ENCODE results near the gene SCD.
"Not testable (repeated sequence)": the region's sequence is repeated elsewhere in the genome, so short reads cannot be mapped to it uniquely, and the experiment has no call there.

Gene SCD

DNA sequence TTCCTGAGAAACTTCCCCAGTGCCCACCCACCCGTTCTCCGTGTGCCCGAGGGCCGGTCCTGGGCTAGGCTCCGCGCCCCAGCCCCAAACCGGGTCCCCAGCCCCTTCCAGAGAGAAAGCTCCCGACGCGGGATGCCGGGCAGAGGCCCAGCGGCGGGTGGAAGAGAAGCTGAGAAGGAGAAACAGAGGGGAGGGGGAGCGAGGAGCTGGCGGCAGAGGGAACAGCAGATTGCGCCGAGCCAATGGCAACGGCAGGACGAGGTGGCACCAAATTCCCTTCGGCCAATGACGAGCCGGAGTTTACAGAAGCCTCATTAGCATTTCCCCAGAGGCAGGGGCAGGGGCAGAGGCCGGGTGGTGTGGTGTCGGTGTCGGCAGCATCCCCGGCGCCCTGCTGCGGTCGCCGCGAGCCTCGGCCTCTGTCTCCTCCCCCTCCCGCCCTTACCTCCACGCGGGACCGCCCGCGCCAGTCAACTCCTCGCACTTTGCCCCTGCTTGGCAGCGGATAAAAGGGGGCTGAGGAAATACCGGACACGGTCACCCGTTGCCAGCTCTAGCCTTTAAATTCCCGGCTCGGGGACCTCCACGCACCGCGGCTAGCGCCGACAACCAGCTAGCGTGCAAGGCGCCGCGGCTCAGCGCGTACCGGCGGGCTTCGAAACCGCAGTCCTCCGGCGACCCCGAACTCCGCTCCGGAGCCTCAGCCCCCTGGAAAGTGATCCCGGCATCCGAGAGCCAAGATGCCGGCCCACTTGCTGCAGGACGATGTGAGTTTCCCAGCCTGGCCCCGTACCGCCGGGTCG, at the start of gene SCD:
Gene SCD (plus strand): TSS at position 469 of the 803 bp plus-strand sequence. CDS start 272 bp downstream, at position 741.
- DNase-seq (ENCODE audit: low spot score) = peak; percentile 94

DNA sequence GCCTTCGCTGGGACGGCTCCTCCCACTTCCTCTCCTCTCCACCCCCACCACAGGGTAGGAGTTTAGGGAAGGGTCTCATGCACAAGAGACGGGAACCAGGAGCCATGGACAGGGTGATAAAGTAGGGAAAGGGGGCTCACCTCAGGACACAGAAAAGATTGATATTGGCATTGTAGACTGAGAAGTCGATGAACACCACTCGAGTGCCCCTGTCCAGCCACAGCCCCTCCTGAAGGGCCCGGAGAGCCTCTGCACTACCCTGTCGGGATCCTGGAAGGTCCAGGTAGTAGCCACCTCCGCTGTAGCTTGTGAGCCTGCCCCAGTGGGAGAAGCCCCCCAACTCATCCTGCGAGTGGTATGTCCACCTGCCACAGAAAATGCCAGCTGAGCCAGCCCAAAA, 49.8 kb upstream of the SCD start:
- DNase-seq (ENCODE audit: low spot score) = no peak

DNA sequence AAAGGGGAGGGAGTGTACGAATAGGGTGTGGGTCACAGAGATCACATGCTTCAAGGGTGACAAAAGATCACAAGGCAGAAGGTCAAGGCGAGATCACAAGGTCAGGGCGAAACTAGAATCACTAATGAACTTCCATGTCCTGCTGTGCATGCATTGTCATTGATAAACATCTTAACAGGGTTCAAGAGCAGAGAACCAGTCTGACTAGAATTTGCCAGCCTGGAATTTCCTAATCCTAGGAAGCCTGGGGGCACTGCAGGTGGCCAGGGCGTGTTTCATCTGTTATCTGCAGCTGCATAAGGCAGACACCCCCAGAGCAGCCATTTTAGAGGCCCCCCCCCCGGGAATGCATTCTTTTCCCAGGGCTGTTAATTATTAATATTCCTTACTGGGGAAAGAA, 45.9 kb upstream of the SCD start:
- not testable (repeated sequence) for DNase-seq (ENCODE audit: low spot score)

DNA sequence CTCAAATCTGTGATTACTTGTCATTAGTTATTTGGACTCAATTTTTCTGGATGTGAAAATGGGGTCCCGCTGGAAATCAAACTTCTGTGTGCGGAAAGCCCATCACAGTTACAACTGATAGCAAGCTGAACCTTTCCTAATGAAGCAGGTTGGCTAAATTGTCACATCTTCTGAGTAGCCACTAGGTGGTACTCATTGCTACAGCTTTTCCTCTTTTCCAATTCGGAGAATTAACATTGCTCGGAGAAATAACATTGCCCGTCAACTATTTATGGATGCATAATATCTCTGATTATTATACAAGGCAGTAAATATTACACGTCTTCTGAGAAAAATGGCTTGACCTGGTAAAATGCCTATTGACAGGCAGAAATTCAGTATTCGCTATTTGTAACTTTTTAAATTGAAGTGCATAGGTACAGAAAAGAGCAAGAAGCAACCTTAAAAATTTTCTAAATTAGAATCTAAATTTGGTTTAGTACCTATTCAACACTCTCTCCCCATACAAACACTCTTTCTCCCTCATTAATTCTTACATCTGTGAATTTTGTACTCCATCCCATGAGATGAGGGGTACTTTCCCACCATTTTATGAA, 43.2 kb upstream of the SCD start:
- DNase-seq (ENCODE audit: low spot score) = peak; percentile 31

DNA sequence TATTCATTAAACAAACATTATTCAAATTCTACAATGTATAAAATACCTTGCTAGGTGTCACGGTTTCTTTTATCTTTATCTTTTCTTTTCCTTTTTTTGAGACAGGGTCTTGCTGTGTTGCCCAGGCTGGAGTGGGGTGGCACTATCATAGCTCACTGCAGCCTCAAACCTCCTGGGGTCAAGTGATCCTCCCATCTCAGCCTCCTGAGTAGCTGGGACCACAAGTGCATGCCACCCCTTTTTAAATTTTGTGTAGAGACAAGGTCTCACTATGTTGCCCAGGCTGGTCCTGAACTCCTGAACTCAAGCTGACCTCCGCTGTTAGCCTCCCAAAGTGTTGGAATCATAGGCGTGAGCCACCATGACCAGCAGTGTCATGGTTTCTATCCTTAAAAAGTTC, 42.6 kb upstream of the SCD start:
- no peak for DNase-seq (ENCODE audit: low spot score)

DNA sequence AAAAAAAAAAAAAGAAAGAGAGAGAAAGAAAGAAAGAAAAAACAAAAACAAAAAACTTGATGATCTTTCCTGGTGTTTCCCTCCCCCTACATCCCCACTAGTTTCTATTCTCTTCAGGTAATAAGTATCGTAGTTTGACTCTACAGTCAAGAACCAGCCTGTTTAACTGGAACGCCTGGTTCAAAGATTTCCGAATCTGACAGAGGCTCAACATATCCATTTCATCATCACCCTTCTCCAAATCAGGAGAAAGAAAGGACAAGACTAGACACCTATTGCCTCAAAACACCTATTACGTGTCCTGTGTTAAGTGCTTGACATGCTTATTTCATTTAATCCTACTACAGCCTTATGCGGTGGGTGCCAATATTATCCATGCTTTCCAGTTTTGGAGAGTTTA, 40.2 kb upstream of the SCD start:
- no peak for DNase-seq (ENCODE audit: low spot score)

DNA sequence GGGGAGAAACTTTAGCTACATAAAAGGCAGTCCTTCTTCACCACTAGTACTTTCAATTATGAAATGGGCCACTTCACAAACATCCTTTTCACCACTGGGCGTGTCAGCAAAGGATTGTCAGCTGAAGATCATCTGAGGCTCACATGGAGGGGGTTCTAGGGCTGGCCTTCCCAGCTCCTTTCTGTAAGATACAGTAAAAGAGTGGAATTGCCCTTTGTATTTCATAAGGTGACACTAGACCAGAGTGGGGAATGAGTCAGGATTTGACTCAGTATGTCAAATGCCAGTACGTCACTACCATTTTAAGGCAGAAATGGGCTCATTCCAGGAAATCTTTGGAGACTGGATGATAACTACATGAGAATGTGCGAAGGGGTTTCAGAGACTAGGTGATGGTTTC, 39.3 kb upstream of the SCD start:
- DNase-seq (ENCODE audit: low spot score) = no peak

DNA sequence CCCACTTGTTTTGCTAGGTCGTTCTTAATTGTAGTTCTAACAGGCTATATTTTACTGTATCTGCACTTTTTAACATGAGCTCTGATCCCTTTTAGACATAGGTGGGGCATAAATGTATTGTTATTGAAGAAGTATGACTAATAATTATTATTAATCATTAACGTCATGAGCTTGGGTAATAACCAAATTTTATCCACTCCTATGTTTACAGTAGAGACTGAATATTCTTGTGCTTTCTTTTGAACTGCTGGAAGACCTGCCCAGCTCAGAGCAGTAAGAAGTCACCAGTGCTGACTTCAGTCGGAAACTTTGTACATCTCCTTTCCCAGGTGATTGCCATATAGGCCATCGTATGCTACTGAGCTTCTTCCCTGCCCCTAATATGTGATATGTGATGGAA, 35.7 kb upstream of the SCD start:
- no peak for DNase-seq (ENCODE audit: low spot score)

DNA sequence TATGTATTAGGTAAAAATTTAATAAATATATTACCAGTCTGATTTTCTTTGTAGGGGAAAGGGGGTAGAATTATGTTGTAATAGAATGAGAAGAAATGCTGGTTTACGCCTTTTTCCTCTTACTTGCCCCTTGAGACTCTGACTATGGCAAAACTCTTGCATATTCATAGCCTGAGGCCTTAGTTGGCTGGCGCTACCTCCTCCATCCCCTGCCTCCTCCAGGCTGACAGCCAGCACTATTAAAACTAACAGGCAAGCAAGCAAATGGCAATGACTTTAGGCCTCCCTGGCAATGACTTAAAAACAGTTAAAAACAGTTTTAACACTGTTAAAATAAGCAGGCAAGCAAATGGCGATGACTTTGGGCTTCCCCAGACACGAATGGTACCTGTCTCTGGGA, 31.4 kb upstream of the SCD start:
- DNase-seq (ENCODE audit: low spot score) = no peak

DNA sequence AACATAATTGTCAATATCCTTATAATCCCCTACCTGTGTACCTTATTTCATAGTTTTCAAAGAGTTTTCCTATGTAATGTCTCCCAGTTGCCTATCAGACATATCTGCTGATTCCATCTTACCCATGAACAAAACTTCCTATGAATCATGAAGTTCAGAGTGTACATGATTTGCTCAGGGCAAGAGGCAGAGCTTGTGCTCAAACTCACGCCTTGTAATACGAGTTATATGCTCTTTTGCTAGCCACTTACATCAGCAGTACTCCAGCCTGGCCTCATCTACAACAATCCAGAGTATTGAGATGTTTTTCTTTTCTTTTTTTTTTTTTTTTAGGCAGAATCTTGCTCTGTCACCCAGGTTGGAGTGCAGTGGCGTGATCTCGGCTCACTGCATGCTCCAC, 28.8 kb upstream of the SCD start:
- no peak for DNase-seq (ENCODE audit: low spot score)

DNA sequence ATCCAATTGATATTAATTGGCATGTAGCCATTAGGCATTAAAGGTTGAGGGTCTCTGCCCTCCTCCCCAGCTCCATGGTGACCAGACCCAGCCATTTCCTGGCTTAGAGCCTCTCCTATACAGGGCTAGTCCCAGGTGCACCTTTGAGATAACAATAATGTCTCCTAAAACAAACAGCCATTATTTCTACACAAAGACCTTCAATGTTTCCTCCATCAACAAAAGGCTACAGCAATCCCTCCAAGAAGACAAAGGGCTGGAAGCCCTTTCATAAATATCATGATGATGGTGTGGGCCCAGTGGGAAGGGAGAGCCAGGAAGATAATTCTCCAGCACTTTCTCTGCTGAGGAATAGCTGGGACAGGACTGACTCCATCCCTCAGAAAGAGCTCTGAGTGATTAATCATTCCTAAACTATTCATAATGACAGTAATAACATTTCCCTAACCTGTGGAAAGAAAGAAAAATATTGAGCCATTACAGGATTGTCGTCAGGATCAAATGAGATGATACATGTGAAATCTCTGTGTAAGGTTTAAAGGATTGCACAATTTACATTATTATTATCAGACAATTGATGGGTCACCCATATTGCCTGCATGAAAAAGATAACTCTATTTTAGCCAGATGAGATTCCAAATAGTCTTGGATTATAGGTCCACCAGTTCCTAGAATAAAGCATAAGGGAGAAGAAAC, 27.2 kb upstream of the SCD start:
- no peak for DNase-seq (ENCODE audit: low spot score)

DNA sequence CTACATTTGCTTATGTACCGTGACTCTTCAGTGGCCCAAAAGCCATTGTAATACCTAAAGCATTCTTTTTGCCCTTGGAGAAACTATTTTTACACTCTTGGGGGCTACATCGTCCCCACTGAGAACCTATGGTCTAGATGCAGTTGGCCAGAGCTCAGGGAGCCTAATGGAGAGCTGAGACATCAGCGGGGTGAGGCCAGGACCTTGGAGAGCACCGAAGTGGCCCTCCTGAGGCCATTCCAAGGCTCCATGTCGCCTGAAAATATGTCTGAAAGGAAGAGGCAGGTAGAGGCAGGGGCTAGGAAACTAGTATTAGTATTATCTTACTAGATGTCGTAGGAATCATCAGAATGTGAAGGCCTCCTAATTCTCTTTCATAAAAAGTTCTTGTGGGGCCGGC, 21.9 kb upstream of the SCD start:
- no peak for DNase-seq (ENCODE audit: low spot score)

DNA sequence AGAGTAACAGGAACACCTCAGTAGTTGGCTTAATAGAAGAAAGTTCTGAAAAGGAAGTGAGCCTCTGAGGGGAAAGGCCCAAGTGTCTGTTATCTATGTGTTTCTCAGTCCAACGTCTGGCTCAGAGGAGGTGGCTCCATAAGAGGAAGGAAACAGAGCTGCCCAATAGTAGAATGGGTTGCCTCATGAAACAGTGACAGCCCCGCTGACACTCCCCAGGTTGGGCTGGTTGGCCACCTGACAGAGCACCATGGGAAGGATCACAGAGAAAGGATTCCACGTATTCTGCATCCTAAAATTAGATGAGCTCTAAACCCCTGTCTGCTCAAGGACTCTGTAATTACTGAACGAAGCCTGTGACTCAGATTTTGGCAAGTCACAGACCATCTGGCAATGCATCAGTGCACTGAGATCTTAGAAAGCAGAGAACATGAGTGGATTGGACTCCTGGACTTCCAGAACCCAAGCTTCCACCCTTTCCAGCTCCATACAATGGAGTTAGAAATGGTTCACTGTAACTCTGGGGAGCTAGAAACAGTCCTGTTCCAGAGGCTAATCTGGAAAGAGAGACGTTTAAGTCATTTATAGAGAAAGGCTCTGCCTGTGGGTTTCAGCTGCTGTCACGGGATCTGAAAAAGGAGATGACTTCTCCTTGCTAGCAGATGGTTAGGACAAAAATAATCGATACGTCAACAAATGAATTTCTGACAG, 19.9 kb upstream of the SCD start:
- no peak for DNase-seq (ENCODE audit: low spot score)

DNA sequence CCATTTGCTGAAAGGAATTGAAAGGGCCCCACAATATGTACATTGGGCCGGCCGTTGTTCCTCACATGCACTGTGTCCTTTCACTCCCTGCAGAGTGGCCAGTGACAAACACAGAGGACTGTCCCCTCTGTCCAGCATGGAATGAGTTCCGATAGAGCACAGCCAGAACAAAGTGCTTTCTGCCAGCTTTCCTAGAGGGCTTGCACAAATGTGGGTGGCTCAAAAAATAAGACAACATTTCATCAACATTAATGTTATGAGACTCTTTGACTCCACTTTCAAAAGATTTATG, 19.4 kb upstream of the SCD start:
- DNase-seq (ENCODE audit: low spot score) = no peak

DNA sequence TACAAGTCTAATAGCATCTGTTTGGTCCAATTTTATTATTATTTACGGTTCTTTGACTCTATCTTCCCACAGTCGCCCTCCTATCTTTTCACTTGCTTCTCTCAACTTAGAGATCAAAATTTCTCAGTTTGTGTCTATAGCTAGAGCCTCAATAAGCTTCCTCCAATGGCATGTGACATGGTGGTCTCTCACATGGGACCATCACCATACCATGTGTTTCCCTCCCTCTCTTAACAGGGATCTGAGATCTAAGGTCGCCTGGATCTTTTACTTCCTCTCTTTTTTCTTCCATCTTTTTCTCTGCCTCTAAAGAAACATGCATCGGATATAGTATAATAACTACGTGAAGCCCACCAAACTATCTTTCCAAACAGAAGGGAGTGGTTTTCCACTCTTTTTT, 18.8 kb upstream of the SCD start:
- DNase-seq (ENCODE audit: low spot score) = no peak

DNA sequence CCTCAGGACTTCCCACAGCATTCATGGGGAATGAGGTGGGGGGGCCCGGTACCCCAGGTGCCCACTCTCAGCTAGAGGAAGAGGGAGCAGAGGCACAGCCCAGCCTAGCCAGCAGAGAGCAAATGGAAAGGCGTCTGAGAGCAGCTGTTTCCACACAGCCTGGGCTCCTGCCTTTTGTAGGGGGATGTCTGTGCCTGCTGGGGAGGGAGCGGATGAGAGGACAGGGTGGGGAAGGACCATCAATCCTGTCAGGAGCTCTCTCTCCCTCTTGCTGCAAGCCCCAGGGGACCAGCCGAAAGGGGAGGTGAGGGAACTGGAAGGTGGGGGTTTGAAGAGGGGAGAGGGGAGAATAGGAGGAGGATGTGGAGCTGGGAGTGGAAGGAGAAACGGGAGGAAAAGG, 17.0 kb upstream of the SCD start, which contains the start of gene PKD2L1:
Gene PKD2L1 (minus strand): TSS at position 150 of the 400 bp plus-strand sequence. CDS start 125 bp downstream, at position 25.
- no peak for DNase-seq (ENCODE audit: low spot score)

DNA sequence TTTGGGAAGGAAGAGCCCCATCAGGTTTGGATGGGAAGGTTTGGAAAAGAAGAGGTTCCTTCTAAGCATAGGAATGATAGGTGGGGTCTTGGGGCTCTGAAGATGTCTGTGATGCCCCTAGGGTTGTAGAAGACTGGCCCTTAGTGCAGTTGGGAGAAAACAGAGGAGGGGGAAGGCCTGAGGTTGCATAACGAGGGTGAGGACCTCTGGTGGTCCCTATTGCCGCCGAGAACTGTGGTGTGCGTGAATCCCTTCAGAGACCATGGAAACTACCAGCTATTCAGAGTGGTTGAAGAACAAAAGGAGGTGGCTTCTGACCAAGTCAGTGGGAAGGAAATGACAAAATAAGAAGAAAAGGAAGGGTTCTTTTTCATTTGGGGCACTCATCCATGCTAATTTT, 13.9 kb upstream of the SCD start:
- no peak for DNase-seq (ENCODE audit: low spot score)

DNA sequence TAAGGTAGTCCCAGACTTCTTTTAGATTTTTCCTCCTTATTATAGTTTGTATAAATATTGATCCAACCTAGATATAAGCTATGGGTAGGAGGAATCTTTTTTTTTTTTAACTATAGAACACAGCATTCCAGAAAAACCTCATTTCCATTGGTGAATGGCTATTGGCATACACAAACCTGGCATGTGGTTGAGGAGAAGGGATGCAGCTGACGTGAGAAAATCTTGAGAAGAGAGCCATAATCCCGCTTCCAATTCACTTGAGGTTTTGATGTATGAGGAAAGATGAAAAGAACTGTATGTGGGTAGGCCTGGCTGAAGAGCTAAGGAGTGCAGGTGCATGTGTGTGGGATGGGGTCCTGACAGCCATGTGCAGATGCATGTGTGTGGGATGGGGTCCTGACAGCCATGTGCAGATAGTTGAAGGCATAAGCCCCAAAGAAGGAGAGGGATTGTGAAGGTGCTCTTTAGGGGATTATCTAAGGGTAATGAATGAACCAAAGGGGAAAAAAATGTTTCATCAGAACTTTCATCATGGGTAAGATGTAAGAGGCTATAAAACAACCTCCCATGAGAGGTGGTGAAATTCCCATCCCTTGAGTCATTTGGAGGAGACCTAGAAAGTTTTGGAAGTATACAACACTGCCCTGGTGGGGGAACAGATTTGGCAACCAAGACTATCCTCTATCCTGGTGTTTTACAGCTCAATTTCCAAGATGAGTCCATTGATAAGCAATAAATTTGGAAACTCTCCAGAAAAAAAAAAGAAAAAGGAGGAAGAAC, 13.2 kb upstream of the SCD start:
- DNase-seq (ENCODE audit: low spot score) = no peak

DNA sequence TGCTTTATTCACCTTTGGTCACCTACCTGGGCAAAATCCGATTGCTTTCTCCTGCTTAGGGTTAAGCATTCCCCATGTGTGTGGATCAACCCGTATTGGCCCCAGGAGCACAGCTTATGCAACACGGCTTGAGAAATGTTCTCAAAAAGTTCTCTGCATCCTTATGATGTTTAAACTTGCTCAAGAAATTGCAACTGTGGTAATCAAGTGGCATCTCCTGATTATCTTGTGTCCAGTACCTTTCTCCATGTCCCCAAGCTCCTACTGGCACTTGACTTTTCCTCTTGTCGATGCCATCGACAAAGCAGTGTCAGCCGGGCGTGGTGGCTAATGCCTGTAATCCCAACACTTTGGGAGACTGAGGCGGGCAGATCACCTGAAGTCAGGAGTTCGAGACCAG, 12.3 kb upstream of the SCD start:
- no peak for DNase-seq (ENCODE audit: low spot score)

DNA sequence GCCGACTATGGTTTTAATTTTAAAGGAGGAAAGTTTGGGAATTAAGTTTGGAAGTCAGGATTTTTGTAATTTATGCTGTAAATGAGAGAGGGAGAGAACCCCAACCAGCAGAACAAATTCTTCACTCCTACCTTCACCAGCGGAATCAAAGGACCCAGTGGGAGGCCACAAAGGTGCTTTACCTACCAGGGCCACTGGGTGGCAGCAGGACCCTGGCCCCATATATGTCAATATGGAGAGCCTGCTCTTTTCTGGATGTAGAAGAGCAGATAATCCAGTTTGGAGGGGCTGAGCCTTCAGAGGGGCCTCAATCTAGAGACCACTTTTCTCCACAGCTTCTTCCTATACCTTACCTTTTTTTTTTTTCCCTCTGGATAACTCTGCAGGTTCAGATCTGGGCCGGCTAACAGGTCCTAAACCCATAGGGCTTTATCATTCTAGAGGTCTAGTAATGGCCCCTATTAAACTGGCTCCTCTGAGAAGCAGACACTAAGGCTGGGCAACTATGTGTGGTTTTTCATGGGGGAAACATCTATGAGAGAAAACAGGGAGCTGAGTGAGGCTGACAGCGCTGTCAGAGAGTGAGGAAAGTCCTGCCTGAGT, 8.5 kb upstream of the SCD start:
- DNase-seq (ENCODE audit: low spot score) = peak; percentile 73

DNA sequence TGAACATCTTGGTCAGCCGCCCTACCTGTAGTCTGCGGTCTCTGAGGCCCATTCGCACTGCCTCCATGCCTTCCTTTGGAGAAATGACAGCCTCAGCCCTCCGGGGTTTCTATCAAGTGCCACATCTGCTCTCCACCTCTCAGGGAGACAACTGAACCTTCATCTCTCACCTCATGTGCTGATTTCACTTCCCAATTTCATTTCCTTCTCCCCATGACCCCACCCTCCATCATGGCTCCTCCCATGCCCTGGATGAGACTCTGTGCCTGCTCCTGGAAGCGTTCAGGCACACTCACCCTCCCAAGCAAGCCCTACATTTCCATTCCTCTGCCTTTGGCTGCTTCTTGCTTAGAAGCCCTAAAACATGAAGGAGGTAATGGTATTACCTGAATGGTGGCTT, 7.8 kb upstream of the SCD start:
- no peak for DNase-seq (ENCODE audit: low spot score)

Data from hepatic stellate cell (primary cell).